HL-60/S4 treated with retinoic acid at 250 ng/mL for 4 days and 3 days (cell line): ENCODE measurements around the gene SARNP.
"Not testable (repeated sequence)": the region's sequence is repeated elsewhere in the genome, so short reads cannot be mapped to it uniquely, and the experiment has no call there.

Experiments used
- in situ Hi-C: fragments of 300-500 bp; cut with MboI; formaldehyde crosslinking; loops from 2 replicates; pipeline ENCODE4 v1.7.0; 2022; ENCODE audit warnings: low sequenced_read_pairs

SARNP gene

DNA sequence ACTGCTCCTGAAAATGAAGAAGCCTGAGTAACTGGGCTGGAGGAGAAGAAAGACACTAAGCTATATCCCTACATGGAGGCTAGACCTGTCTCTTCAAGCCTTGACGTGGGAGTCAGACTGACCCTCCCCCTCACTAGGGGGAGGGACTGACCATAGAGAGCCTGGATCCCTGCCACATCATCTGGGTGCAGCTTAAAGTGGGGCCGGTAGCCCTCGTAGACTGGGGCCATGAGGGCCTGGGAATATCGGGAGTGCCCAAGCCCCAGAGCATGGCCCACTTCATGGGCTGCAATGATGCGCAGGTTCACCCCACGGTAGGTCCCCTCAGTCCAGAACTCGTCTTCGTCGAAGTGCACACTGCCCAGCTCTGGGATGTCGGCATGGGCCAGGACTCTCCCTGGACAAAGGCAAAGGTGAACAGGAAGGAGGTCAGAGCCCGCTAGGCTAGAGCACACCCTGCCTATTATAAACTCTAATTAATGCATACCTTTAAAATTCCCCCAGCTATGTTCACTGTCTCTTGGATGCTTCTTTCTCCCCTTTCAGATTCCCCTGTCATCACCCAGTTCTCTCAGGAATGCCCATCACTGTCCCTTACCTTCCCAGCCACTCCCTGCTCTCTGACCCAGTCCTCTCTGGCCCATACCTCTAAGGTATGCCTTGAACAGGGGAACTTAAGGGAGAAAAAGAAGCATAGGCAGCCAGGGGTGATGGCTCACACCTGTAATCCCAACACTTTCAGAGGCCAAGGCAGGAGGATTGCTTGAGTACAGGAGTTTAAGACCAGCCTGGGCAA, 22.0 kb upstream of the SARNP start:
- in situ Hi-C loops: no loop called here

DNA sequence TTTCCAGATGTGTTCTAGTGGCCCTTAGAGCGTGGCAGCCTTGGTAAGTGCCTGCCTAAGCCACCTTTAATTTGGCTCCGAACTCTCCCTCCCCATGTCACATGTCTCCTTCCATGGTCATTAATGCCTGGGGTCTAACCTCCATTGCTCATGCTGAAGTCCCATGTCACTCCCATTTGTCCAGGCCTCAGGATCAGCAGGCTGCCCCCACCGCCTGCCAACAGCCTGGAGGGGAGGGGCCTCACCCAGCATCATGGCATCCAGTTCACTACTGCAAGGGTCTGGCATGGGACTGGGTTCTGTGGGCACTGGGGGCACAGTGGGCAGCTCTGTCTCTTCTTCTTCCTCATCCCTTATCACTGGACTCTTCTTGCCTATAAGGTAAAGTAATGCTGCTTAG, 20.8 kb upstream of the SARNP start:
- in situ Hi-C loops: no loop called here

DNA sequence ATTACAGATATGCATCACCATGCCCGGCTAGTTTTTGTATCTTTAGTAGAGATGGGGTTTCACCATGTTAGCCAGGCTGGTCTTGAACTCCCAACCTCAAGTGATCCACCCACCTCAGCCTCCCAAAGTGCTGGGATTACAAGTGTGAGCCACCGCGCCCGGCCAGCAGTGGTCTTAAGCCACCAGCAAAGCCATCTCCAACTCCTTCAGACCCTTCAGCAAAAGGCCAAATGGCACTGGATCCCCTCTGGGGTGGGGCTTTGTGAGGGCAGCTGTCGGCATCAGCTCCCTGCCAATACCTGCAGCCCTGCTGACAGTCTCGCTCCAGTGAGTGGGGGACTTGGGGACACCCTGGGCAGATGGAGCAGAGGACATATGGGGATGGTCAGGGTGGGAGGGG, 16.9 kb upstream of the SARNP start:
- in situ Hi-C loops: not testable (repeated sequence)

DNA sequence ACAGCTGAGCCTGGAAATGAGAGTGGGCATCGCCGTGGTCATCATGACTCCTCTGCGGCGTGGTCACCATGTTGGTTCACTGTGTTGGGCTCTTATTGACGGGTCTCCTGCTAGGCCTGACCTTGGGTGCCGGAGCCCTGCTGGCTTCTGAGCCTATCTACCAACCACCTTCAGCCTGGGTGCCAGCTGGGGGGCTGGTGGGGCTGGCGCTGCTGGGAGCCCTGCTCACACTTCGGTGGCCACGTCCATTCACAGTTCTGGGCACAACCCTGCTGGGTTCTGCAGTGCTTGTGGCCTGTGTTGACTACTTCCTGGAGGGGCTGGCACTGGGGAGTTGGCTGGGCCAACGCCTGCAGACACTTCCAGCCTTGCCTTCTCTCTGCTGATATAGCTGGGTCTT, 15.5 kb upstream of the SARNP start:
- in situ Hi-C loops: no loop called here

DNA sequence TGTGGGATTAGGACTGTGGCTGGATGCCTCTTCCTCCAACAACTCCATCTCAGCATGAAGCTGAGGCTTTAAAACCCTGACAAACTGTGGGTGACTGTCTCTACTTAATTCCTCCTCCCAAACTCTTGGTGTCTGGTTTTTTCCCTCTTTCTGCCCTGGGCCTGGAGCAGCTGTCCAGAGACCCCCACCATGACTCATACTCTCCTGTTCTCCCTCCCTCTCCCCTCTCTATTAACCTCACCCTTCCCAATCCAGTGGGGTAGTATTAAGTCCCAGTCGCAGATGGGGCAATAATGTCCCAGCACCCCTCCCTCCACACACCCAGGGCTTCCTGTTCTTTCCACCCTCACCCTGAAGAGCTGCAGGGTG, 13.9 kb upstream of the SARNP start:
- in situ Hi-C loops: no loop called here

DNA sequence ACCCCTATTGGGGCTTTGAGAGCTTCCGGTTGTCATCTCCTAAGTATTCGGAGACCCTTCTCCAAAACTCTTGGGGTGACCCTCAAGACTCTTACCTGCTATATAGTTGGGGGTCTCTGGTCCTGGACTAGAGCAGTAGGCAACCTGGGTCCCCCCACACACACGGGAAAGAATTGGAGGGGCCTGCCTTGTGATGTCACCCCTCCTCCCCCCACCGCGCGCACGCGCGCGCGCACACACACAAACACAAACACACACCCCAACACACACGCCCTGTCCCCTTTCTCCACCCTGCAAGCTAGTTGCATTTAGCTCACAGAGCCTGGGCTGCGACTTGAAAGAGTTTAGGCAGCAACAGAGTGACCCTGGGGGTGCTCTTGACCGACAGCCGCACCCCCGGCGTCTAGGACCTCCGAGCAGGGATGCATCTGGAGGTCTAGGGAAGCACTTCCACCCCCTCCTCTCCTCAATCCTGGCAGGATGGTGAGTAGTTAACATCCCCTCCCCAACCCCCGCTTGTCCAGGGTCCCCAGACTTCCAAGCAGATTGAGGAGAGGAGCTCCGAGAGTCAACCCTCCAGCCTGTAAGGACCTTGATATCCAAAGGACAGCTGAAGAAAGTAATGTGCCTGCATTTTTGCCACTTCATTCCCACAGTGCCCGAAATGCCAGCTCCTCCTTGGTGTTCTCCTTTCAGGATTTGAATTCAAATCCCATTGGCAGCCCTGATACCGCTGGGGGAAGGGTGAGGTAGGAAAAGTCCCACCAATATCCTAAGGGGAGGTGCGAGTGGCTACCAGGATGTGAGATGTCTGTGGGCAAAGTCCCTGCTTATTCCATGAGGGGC, 13.3 kb upstream of the SARNP start:
- in situ Hi-C loops: no loop called here

DNA sequence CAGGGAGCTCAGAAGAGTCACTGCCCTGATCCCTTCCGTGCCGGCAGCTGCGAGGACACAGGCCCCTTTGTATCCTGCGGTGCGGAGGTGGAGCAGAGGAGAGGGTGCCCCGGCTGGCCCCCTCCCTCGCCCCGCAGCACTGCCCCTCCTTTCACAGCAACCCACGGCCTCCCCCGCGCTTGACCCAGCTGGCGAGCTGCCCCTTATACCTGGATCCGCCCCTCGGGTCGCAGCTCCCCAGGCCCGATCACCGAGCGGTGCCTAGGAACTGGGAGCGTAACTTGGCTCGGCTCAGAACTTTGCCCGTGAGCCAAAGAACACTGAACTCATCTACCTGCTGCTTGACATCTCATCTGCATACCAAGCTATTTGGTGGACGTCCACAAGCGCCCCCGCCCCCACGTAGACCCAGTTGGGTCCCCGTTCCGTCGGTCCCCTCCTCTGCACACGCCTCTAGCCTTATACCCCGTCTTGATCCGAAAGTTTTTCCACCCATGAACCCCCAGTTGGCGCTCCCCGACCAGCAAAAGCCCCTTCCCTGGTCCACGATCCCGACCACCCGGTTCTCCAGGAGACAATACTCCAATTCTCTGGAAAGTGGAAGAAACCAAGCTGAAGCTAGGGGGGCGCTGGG, 12.6 kb upstream of the SARNP start:
- in situ Hi-C loops: no loop called here

DNA sequence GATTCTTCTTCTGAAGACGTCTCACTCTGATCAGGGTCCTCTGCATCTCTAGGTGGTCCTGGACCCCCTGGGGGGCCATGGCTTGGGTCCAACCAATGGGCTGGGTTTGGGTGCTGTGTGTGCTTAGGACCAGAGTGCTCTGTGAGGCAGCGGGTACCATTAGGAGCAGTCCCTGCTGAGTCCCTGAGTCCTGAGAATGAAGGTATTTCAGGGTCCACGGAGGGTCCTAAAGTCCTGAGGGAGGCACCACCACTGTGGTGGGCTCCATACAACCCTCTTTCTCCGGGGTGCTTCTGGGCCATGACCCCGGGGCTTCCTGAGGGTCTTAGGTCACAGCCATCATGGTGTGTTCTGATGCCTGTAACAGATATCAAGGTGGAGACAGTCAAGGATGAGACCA, 10.8 kb upstream of the SARNP start:
- in situ Hi-C loops: no loop called here

DNA sequence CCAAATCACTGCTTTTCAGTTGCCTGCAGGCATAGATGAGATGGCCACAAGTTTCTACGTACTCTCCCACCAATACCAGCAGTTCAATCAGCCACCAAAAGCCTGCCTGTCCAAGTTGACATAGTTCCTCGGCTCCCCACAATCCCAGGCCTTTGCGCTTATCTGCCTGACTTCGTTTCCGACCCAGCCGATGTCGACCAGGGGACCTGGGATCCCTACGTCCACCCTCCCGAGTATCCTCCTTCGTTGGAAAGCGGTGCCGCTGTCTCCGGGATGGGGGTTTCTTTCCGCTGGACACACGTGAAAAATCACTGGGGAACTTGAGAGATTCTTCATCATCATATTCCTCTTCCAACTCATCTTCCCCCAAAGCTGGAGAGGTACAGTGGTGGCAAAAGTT, 10.3 kb upstream of the SARNP start:
- in situ Hi-C loops: no loop called here

DNA sequence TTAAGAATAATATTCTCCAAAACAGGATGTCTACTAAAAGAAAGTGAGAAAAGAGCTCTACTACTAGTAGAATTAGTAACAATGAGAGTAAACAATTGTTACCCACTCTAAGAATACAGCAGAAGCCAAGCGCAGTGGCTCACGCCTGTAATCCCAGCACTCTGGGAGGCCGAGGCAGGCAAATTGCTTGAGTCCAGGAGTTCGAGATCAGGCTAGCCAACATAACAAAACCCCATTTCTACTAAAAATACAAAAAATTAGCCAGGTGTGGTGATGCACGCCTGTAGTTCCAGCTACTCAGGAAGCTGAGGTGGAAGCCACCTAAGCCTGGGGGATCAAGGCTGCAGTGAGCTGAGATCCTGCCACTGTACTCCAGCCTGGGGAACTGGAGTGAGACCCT, 7.2 kb upstream of the SARNP start:
- in situ Hi-C loops: no loop called here

DNA sequence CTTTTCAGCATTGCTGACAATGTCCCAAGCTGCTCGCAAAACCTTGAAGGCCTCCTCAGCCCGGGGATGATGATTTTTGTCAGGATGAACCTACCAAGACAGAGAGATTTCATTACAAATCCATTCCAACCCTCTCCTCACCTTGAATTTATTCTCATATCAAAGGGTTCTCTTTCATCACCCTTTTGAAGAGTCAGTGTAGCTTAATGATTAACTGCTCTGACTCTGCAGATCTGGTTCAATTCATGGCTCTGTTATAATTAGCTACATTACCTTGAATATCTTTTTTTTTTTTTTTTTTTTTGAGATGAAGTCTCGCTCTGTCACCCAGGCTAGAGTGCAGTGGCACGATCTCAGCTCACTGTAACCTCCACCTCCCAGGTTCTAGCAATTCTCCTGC, 5.9 kb upstream of the SARNP start:
- in situ Hi-C loops: no loop called here

DNA sequence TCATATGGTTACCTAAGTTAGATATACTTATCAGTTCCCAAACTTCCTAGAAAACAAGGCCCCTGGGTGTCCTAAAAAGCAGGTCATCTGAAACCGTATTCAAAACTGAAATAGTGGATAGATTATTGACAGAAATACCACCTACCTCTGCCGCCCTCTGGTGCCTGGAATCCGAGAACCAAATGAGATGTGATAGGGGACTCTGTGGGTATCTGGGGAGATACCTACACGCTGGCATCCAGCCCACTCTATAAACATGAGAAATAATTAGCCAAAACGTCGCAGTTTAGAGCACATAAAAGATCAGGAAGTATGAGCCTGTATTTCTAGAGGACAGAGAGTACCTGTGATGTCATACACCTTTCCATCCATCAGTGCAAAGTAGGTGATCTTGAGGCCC, 4.7 kb upstream of the SARNP start:
- in situ Hi-C loops: no loop called here

DNA sequence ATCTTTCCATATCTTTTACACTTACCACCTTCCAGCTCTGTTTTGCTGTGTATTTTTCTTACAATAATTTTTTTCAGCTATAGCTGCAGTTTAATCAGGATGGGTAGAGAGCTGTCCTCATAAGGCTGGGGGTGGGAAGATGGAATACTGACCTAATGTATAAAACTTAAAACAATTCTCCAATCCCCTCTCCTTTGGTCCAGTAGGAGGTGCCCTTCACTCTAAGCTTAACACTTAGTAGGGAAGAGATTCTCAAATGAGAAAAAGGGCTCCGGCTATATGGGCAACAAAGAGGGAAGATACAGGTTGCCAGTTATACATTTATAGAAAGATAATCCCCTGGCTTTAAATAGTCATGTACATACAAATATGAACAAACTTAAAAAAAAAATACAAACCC, 3.2 kb upstream of the SARNP start:
- in situ Hi-C loops: no loop called here

DNA sequence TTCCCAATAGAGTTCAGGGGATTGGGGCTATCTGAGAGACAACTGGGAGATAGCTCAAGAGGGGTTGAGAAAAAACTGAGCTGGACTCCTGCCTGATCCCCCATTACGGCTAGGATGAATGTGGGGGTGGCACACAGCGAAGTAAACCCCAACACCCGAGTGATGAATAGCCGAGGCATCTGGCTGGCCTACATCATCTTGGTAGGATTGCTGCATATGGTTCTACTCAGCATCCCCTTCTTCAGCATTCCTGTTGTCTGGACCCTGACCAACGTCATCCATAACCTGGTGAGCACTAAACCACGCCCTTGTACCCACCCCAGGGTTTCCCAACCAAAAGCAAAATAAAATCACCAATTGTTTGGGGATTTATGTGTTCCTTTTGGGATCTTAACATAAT, 1.4 kb upstream of the SARNP start:
- in situ Hi-C loops: no loop called here

DNA sequence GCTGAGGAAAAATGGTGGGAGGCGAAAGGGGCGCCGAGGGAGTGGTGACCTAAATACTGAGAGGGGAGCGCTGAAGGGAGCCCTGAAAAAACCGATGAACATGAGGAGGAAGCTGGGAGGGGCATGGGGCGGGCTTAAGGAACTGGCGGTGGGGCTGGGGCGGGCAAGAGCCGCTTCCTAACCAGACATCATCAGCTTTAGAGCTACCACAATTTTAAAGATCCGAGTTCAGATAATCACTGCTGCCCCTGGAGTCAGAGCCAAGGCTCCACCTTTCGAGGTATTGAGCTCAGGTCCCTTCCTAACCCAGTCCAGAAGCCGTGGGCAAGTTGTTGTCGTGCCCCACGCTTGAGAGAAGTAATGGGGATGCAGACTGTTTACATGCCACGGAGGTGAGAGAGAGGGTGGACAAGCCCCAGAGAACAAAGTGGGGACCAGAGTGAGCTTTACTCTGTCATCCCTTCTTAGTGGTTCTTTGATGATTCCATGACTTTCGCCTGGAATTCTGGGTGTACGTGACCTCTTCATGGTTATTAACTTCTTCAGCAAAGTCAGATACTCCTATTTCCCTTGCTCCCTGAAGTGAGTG, 710 bp upstream of the SARNP start:
- in situ Hi-C loops: no loop called here

DNA sequence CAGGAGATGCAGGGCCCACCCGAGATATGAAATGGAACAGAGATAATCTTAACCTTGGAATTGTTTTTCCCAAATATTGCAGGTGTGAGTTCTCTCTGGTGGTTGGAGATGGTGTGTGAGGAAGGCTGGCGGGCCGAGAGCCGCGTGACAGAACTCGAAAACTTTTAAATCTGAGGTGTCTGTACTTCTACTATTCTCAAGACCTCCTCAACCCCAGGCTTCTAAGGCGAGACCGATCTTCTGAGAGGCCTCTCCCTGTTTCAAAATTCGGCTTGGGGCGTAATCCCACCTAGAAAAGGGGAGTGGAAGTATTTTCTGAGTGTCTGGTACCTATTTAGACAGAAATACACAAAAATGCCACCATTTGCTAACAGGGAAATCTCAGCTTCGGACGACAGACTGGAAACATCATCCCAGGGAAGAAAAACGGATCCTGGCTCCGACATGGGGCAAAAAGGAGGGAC, 611 bp downstream of the SARNP start:
- in situ Hi-C loops: no loop called here

DNA sequence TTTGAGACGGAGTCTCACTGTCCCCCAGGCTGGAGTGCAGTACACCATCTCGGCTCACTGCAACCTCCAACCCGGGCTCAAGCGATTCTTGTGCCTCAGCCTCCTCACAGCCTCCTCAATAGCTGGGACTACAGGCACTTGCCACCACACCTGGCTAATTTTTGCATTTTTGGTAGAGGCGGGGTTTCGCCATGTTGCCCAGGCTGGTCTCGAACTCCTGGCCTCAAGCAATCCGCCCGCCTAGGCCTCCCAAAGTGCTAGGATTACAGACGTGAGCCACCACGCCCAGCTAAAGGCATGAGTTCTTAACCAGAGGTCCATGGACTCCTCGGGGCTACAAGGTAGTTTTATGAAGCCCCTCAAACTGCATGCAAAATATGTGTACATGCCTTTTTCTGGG, 2.1 kb downstream of the SARNP start:
- in situ Hi-C loops: no loop called here

DNA sequence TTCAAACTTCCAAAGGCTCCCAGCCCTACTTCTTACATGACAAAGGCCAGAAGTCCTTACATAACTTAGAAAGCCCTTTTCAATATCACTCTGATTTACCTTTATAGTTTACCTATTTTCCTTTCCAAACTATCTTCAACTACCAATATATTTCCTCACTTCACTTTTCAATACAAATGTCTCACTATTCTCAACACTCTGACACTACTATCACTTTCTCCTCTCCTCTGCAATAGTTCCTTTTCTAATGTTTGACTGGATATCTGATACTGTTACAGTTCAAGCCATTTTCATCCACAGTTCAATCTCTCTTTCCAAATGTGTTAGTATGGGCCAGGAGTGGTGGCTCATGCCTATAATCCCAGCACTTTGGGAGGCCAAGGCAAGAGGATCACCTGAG, 3.3 kb downstream of the SARNP start:
- in situ Hi-C loops: no loop called here

DNA sequence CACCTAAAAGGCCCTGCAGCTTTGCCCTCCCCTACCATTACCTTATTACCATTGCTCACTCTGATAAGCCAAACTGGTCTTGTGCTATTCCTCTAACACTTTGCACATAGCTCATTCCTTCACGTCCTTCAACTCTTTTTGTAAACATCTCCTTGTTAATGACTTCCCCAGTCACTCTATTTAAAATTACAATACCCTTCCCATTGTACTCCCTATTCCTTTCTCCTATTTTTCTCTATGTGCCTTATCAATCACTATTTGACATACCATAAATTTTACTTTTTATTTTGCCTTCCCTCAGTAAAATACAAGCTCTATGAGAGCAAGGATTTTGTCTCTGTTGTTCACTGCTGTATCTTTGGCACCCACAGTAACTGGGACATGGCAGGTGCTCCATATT, 5.4 kb downstream of the SARNP start:
- in situ Hi-C loops: no loop called here

DNA sequence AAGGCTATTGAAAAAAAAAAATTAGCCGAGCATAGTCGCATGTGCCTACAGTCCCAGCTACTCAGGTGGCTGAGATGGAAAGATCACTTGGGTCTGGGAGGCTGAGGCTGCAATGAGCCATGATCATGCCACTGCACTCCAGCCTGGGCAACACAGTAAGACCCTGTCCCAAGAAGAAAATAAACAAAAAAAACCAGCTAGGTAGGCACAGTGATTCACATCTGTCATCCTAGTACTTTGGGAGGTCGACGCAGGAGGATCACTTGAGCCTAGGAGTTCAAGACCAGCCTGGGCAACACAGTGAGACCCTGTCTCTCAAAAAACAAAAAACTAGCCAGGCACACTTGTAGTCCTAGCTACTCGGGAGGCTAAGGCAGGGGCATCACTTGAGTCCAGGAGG, 8.2 kb downstream of the SARNP start:
- in situ Hi-C loops: no loop called here

DNA sequence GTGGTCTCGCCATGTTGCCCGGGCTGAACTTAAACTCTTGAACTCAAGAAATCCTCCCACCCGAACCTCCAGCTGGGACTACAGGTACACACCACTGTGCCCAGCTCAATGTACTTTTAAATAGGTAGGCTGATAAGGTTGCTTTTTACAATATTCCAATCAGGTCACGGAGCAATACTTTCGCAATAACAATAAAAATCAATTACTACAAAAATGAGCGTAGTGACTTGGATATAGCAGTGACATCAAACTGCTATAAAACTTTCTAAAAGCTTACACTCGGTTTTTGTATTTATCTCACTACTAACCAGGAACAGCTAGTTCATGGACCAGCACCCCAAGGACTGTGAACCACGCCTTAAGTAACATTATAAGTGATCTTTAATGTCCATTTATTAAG, 10.5 kb downstream of the SARNP start:
- in situ Hi-C loops: no loop called here

DNA sequence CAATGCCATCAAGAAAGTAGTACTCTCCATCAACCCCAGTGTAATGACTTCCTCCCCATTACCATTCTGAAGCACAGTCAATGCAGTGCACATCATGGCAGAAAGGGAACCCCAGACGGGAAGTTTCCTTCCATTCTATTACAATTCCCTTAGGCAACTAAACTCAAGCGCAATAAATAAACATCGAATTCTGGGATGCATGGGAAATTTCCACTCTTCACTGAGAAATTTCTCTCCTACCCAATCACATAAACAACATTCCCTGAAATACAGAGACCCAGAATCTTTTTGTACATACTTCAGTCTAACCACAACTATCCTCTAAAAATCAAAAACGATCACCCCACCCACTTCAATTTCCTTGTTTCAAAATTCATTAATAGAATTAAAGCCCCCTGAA, 20.0 kb downstream of the SARNP start:
- in situ Hi-C loops: no loop called here
